Activated B cell treated with CpG ODN at 0.5 μM for 24 hours (primary cell): ENCODE measurements around the gene ITPRIPL2. TPM values are rescaled to one million over a fixed set of nuclear protein-coding genes. Genes with fewer than 3 reads are reported as not detected.

Experiments
- ATAC-seq: fragments of 200-7000 bp; cut with Tn5 transposase; one replicate; pipeline ENCODE4 v1.10.0; 2021; ENCODE audit warnings: low read depth, mild to moderate bottlenecking, moderate library complexity
- CTCF ChIA-PET: fragments of 350-600 bp; sonication (Branson Sonifier 250); formaldehyde crosslinking; loops from one replicate; lab custom pipeline; 2021; ENCODE audit warnings: antibody characterized with exemption; lab: Charles Lee
- POLR2A ChIA-PET: fragments of 350-600 bp; sonication (Branson Sonifier 250); formaldehyde crosslinking; loops from one replicate; lab custom pipeline; 2021; ENCODE audit warnings: antibody characterized with exemption; lab: Charles Lee
- DNase-seq: peaks from one replicate; pipeline ENCODE4 v3.0.0; 2022
- H3K27ac Mint-ChIP-seq: one replicate; pipeline ENCODE4 v1.8.0; 2020; ENCODE audit warnings: mixed read lengths
- H3K27me3 Mint-ChIP-seq: one replicate; pipeline ENCODE4 v1.8.0; 2021; ENCODE audit warnings: mixed read lengths
- H3K36me3 Mint-ChIP-seq: one replicate; pipeline ENCODE4 v1.8.0; 2021; ENCODE audit warnings: low read depth, mixed read lengths
- H3K4me1 Mint-ChIP-seq: one replicate; pipeline ENCODE4 v1.8.0; 2021; ENCODE audit warnings: mixed read lengths
- H3K4me3 Mint-ChIP-seq: one replicate; pipeline ENCODE4 v1.8.0; 2020; ENCODE audit warnings: mild to moderate bottlenecking, mixed read lengths
- H3K9me3 Mint-ChIP-seq: one replicate; pipeline ENCODE4 v1.8.0; 2020; ENCODE audit warnings: mixed read lengths
- CTCF ChIP-seq: fragments of 200-600 bp; IDR thresholded peaks from one replicate; pipeline ENCODE4 v1.8.0; 2022; ENCODE audit warnings: antibody characterized with exemption, mild to moderate bottlenecking
- intact Hi-C: fragments of 100-400 bp; cut with micrococcal nuclease; formaldehyde crosslinking; loops from one replicate; pipeline ENCODE4 v1.15.1; 2024
- total RNA-seq: library from RNA; stranded (reverse); gene quantifications from 2 replicates; pipeline ENCODE4 v1.2.3, GENCODE V29; 2022

Gene ITPRIPL2
- total RNA-seq, 1 donor from 2014 or later: 8.3 TPM

- no peak for ATAC-seq
- TF ChIP-seq CTCF: no peak
- no peaks in the 10 kb centered on the region for H3K9me3 Mint-ChIP-seq
- POLR2A ChIA-PET: no interaction called here
- H3K4me3 Mint-ChIP-seq: no peak overlapping the region
- H3K27ac Mint-ChIP-seq: no peak overlapping the region
- peaks cover 21% of the 10 kb centered on the region for H3K36me3 Mint-ChIP-seq
- peaks cover 5% of the 10 kb centered on the region for H3K4me1 Mint-ChIP-seq
- DNase-seq: no peak
- peaks cover 2% of the 10 kb centered on the region for H3K27me3 Mint-ChIP-seq
- CTCF ChIA-PET: interaction anchor here (7.0 kb wide), 1 partner anchor 419 kb away, joined by 69 read pairs; no protein-coding TSS in a partner anchor
- intact Hi-C loops: loop anchor here (10.0 kb wide), 1 partner anchor 211 kb away; no protein-coding TSS in a partner anchor
Measured at GRCh38 chr16:19083670-19084069, 30.1 kb upstream of the ITPRIPL2 start.

GRCh38 chr16:19084139-19084538 is 29.6 kb upstream of the ITPRIPL2 start:
- CTCF ChIA-PET: interaction anchor here (5.0 to 7.0 kb wide), 2 partner anchors 290 to 419 kb away, joined by 66 to 69 read pairs; no protein-coding TSS in a partner anchor
- POLR2A ChIA-PET: no interaction called here
- peaks cover 2% of the 10 kb centered on the region for H3K27me3 Mint-ChIP-seq
- no peak for TF ChIP-seq CTCF
- DNase-seq (no peak), ATAC-seq (no peak)
- intact Hi-C loops: loop anchor here (10.0 kb wide), 1 partner anchor 211 kb away; no protein-coding TSS in a partner anchor
- no peak overlapping the region for H3K27ac Mint-ChIP-seq
- H3K9me3 Mint-ChIP-seq: no peaks in the 10 kb centered on the region
- peaks cover 17% of the 10 kb centered on the region for H3K36me3 Mint-ChIP-seq
- peaks cover 5% of the 10 kb centered on the region for H3K4me1 Mint-ChIP-seq
- H3K4me3 Mint-ChIP-seq: no peak overlapping the region

- ChIA-PET CTCF (interaction anchor here (1.4 to 7.0 kb wide), 3 partner anchors 284 to 418 kb away, joined by 3 to 69 read pairs (median 66); no protein-coding TSS in a partner anchor), POLR2A (no interaction called here)
- no peaks in the 10 kb centered on the region for H3K9me3 Mint-ChIP-seq
- peaks cover 5% of the 10 kb centered on the region for H3K4me1 Mint-ChIP-seq
- no peak overlapping the region for H3K27ac Mint-ChIP-seq
- ATAC-seq (no peak), DNase-seq (no peak)
- H3K36me3 Mint-ChIP-seq: peaks cover 12% of the 10 kb centered on the region
- TF ChIP-seq CTCF: no peak
- intact Hi-C loops: loop anchor here (5.0 to 10.0 kb wide), 3 partner anchors 127 to 437 kb away; partner anchors contain the start of genes CCP110 and GDE1
- H3K4me3 Mint-ChIP-seq: no peak overlapping the region
- peaks cover 2% of the 10 kb centered on the region for H3K27me3 Mint-ChIP-seq
Measured at GRCh38 chr16:19084879-19085278, 28.9 kb upstream of the ITPRIPL2 start.

GRCh38 chr16:19085679-19086200 is 28.0 kb upstream of the ITPRIPL2 start:
- Mint-ChIP-seq H3K4me1 (peaks cover 5% of the 10 kb centered on the region), H3K9me3 (no peaks in the 10 kb centered on the region), H3K27me3 (peaks cover 2% of the 10 kb centered on the region), H3K27ac (no peak overlapping the region), H3K36me3 (peaks cover 11% of the 10 kb centered on the region), H3K4me3 (no peak overlapping the region)
- POLR2A ChIA-PET: interaction anchor here (0.7 kb wide), 1 partner anchor 161 kb away, joined by 7 read pairs; no protein-coding TSS in a partner anchor
- DNase-seq (no peak), ATAC-seq (no peak)
- CTCF ChIA-PET: interaction anchor here (0.8 to 7.0 kb wide), 13 partner anchors 13 to 417 kb away, joined by 3 to 69 read pairs (median 3); no protein-coding TSS in a partner anchor
- no peak for TF ChIP-seq CTCF
- intact Hi-C loops: loop anchor here (1.0 to 10.0 kb wide), 8 partner anchors 82 to 801 kb away; partner anchors contain the start of genes CCP110 and GDE1
